Skeletal muscle satellite cell (primary cell): ENCODE data around the gene CTNNA1.

Source experiments
- H3K27me3 ChIP-seq: 2 replicates; pipeline ENCODE4 v1.7.0; 2013; ENCODE audit warnings: low read length; ENCODE audit not compliant: control insufficient read depth, insufficient read depth
- H3K36me3 ChIP-seq: 2 replicates; pipeline ENCODE4 v1.7.0; 2013; ENCODE audit warnings: mild to moderate bottlenecking, control low read depth, low read length; ENCODE audit not compliant: insufficient read depth
- H3K4me1 ChIP-seq: 2 replicates; pipeline ENCODE4 v1.7.0; 2013; ENCODE audit warnings: low read length; ENCODE audit not compliant: control insufficient read depth, insufficient read depth
- H3K4me2 ChIP-seq: 2 replicates; pipeline ENCODE4 v1.7.0; 2013; ENCODE audit warnings: mild to moderate bottlenecking, low read length
- H3K4me3 ChIP-seq: 2 replicates; pipeline ENCODE4 v1.7.0; 2013; ENCODE audit warnings: low read length
- H3K9ac ChIP-seq: 2 replicates; pipeline ENCODE4 v1.7.0; 2013; ENCODE audit warnings: mild to moderate bottlenecking, low read depth, low read length, moderate library complexity
- H3K9me3 ChIP-seq: replicated peaks from 2 replicates; pipeline ENCODE4 v1.7.0; 2013; ENCODE audit warnings: mild to moderate bottlenecking, control low read depth, low read length

CTNNA1 gene

DNA sequence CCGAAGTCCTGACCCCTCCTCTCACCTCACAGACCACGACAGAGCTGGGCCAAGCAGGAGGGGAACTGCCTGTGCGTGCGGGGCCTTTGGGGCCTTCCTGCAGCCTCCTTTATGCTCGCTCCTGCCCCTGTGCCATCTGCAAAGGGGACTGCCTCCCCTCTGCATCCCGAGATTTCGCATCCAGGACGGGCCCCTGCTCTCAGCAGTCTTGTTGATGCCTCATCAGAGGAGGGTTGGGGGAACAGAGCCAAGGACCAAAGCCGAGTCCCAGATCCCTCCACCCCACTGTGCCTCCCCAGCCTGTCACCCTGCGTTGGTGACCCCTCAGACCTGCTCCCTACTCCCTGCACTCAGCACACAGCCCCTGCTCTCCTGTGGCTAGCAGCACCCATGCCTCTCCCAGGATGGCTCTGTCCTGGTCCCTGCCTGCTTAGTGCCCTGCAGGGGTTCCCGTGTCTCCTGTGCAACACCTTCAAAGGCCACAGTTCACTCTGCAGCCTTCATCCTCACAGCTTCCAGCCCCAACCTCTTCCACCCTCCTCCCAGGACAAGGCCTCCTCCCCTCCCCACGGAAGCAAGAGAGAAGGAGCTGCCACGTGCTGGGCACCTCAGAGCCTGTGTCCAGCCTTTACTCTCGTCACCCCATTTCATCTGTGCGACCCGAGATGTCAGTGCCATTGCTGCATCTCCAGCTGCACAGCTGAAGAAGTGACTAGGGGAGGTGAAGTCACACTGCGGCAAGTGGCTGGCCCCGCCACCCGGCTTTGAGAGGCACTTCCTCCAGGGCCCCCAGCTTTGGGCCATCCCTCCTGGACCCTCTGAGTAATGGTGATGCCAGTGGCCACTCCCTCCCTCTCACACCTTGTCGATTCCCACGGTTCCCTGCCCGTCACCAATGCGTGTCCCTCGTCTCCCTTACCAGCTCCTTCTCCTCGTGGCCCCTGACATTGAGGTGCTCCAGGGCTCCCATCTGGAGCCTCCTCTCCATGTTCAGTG lies 184.5 kb downstream of the CTNNA1 start:
- Histone ChIP-seq H3K4me2 (no peak overlapping the region), H3K36me3 (peaks cover 31% of the 10 kb centered on the region), H3K9me3 (no peaks in the 10 kb centered on the region), H3K27me3 (no peaks in the 10 kb centered on the region), H3K9ac (no peak overlapping the region), H3K4me1 (no peaks in the 10 kb centered on the region), H3K4me3 (no peak overlapping the region)

DNA sequence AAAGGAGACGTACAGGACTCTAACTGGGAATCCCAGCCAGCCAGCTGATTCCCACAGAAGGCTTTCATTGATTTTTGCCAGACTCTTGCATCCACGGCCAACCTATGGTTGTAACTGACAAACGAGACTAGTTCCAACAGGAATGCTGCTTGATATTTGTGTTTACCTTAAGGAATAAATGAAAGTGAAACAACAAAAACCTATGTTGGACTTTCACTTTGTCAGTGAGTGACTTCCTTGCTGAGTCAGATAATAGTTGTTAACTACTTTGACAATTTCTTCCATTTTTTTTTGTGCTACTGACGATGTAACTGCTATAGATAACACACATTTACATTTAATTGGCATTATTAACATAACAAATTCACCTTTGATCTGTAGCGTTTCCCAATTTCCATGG lies 185.3 kb downstream of the CTNNA1 start:
- Histone ChIP-seq H3K9me3 (no peaks in the 10 kb centered on the region), H3K4me2 (no peak overlapping the region), H3K4me3 (no peak overlapping the region), H3K4me1 (no peaks in the 10 kb centered on the region), H3K36me3 (peaks cover 23% of the 10 kb centered on the region), H3K9ac (no peak overlapping the region), H3K27me3 (no peaks in the 10 kb centered on the region)

DNA sequence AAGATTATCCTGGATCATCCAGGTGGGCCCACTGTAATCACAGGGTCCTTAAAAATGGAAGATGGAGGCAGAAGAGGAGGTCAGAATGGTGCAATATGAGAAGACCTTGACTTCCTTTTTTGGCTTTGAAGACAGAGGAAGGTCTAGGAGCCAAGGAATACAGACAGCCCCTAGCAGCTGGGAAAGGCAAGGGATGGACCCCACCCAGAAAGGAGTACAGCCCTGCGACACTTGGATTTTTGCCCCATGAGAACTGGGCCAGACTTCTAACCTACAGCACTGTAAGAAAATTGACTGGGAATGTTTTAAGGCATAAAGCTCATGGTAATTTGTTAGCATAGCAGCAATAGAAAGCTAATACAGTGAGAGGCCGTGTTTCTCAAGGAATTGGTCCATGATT lies 188.8 kb downstream of the CTNNA1 start:
- Histone ChIP-seq H3K4me1 (no peaks in the 10 kb centered on the region), H3K36me3 (peaks cover 3% of the 10 kb centered on the region), H3K27me3 (no peaks in the 10 kb centered on the region), H3K4me3 (no peak overlapping the region), H3K9ac (no peak overlapping the region), H3K9me3 (no peaks in the 10 kb centered on the region), H3K4me2 (no peak overlapping the region)

DNA sequence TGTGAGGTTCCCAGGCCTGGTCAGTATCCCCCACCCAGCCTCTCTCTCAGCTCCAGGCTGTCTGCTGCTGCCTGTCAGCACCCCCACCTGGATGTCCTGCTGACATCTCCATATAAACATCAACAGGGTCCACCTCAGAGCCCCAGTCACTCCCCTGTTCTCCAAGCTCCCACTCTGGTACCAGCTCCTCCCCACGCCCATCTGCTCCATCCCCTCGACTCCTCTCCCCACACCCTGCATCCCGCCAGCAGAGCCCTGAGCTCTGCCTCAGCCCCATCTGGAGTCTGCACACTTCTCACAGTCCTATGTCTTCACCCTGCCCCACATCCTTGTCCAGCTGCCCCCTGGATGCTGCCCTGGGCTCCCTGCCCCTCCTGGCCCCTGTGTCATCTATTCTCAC lies 189.6 kb downstream of the CTNNA1 start:
- Histone ChIP-seq H3K9ac (no peak overlapping the region), H3K4me1 (no peaks in the 10 kb centered on the region), H3K4me2 (no peak overlapping the region), H3K36me3 (peaks cover 11% of the 10 kb centered on the region), H3K27me3 (no peaks in the 10 kb centered on the region), H3K4me3 (no peak overlapping the region), H3K9me3 (no peaks in the 10 kb centered on the region)

DNA sequence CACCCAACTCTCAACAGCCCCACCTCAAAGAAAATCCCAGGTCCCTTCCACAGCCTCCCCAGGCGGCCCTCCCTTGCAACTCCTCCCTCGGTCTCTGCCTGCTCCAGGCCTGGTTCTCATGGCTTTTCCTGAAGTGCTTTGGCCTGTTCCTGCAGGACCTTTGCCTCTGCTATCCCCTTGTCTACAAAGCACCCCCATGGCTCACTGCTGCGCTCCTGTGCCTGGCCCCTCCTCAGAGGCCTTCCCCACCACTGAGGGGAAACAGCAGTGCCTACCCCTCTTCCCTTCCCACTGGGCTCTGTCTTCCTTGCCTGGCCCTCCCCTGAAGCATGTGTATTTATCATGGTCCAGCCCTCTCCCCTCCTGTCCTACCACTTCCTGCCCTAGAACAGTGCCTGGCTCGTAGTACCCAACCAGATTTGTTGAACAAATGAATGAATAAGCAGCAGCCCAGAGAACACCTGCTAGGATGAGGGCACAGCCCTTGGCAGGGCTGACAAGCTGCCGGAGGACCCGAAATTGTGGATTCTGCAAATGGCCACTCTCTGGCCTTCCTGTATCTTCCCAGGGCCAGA lies 190.5 kb downstream of the CTNNA1 start:
- H3K36me3 ChIP-seq = peaks cover 12% of the 10 kb centered on the region
- H3K9ac ChIP-seq = no peak overlapping the region
- H3K27me3 ChIP-seq = no peaks in the 10 kb centered on the region
- H3K4me2 ChIP-seq = no peak overlapping the region
- H3K9me3 ChIP-seq = no peaks in the 10 kb centered on the region
- no peak overlapping the region for H3K4me3 ChIP-seq
- no peaks in the 10 kb centered on the region for H3K4me1 ChIP-seq

DNA sequence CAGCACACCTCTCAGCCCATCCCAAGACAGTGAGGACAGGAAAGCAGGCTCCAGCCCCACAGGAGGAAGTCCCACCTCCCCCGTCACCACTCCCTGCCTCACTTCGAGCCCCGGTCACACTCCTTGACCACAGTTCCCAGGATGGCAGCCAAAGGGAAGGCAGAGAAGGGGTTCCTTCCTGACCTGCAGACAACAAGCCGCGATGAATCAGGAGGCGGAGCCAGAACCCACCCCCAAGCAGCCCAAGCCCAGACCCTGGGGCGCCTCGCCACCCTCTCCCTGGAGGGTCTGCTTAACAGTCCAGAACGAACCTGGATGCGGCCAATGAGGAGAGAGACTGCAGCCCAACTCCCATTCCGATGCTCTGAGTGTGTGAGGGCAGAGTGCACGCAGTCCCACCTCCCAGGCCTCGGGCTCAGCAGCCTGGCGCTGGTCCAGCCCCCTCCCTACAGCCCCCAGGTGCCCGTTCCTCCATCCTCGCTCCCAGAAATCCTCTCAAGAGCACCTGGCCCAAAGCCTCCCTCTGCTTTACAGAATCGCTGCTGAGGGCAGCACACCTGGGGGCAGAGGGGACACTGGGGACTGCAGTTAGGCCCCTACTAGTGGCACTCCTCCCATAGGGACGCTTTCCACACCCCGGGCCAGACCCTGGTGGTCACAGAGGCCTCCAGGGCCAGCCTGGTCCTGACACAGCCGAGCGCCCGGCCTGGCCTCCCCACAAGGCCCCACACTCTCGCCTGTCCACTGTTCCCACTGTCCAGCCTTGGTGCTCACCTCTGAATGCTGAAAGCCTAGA lies 191.5 kb downstream of the CTNNA1 start:
- Histone ChIP-seq H3K27me3 (no peaks in the 10 kb centered on the region), H3K9me3 (no peaks in the 10 kb centered on the region), H3K4me3 (no peak overlapping the region), H3K4me2 (no peak overlapping the region), H3K36me3 (peaks cover 14% of the 10 kb centered on the region), H3K4me1 (no peaks in the 10 kb centered on the region), H3K9ac (no peak overlapping the region)

DNA sequence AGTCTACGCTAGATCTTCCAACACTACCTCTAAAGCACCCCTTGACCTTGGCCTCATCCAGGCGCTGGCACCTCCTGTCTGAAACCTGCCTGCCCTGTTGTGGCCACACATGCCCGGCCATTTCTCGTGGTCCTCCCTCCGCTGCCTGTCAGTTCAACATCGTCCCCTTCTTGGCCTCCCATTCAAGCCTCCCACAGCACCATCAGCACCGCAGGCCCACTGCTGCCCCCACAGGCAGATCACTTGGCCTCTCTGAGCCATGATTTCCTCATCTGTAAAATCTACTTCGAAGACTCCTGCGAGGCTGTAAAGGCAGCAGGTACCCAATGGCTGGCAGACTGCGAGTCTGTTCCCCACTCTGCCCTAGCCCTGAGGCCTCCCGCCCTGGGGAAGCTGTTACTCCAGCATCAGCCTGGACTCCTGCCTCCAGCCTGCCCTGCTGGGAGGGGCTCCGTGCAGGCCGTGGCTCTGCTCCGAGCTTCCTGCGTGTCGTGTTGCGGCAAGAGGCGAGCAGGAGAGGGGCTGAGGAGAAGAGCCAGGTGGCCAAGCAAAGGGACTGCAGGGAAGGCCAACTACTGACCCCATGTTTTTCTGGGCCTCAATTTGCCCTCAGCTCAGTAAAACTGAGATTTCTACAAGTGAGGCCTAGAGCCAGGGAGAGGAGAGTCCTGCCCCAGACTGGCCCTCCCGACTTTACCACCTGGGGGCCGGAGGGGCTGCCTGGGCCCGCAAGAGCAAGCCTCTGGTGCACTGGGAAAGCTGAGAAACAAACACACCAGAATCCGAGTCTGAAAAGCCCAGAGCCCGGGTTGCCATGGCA lies 192.4 kb downstream of the CTNNA1 start:
- no peak overlapping the region for H3K4me2 ChIP-seq
- no peak overlapping the region for H3K4me3 ChIP-seq
- H3K36me3 ChIP-seq = peaks cover 14% of the 10 kb centered on the region
- H3K9ac ChIP-seq = no peak overlapping the region
- H3K4me1 ChIP-seq = no peaks in the 10 kb centered on the region
- H3K27me3 ChIP-seq = no peaks in the 10 kb centered on the region
- H3K9me3 ChIP-seq = no peaks in the 10 kb centered on the region

DNA sequence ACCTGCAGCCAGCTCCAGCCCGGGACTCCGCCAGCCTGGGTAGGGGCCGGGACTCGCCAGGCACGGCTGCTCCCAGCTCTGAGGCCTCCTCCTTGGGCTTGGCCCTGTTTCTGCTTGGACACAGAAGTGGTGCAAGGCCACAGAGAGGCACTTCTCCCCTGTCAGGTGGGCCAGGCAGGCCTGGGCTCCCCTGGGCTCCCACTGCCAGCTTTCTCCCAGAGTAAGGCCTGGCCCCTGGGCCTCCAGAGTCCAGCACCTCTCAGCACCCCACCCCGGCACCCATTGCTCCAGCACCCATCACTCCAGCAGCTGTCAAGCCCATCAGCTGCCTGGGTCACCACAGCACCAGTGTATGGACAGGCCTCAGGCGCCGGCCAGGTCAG lies 193.0 kb downstream of the CTNNA1 start:
- no peak overlapping the region for H3K4me2 ChIP-seq
- no peak overlapping the region for H3K9ac ChIP-seq
- H3K36me3 ChIP-seq = peaks cover 11% of the 10 kb centered on the region
- H3K4me1 ChIP-seq = no peaks in the 10 kb centered on the region
- no peaks in the 10 kb centered on the region for H3K9me3 ChIP-seq
- H3K27me3 ChIP-seq = no peaks in the 10 kb centered on the region
- H3K4me3 ChIP-seq = no peak overlapping the region

DNA sequence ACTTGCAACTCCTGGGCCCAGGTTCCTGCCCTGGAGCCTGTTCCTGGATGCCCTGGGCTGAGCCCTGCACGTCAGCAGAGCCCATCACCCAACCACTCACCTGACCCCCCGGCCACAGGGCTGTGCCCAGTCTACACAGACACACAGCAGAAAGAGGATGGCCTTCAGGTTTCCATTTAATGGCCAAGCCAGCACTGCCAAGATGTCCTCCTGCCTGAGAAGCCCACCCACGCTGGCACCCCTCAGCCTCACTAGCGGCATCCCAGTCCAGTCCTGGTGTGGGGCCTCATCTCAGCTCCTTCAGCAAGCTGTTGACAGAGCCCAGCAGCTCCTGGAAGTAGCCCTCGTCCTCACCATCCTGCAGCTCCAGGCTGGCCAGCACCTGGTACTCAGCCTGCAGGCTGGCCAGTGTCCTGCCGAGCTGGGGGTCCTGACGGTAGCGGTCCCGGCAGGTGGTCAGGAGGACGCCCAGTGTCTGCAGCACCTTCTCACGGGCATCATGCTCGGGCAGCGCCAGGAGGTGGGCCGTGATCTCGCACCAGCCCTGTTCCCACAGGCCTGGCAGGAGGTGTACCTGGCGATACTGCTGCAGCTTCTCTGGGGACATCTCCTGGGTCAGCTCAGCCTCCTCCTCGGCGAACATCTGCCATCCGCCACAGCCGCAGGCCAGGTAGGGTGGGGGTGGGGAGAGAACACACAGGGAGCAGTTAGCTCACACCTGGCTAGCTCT lies 193.8 kb downstream of the CTNNA1 start:
- H3K4me1 ChIP-seq = no peaks in the 10 kb centered on the region
- H3K9me3 ChIP-seq = no peaks in the 10 kb centered on the region
- H3K4me2 ChIP-seq = no peak overlapping the region
- no peak overlapping the region for H3K9ac ChIP-seq
- H3K27me3 ChIP-seq = no peaks in the 10 kb centered on the region
- H3K4me3 ChIP-seq = no peak overlapping the region
- H3K36me3 ChIP-seq = peaks cover 11% of the 10 kb centered on the region

DNA sequence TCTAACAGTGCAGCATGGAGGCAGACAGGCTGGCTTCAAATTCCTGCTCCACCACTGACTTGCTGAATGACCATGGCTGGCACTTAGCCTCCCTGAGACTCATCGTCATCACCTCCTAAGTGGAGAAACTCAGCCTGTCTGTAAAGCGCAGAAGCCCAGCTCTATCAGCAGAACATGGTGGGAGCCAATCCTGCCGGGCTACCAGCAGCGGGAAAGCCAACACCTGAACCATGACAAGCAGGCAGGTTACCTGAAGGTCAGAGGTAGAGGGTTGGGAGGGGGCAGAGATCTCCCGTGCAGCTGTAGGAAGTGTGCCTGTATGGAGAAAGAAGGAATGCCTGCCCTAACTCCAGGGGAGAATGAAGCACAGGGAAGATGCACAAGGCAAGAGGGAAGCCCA lies 194.6 kb downstream of the CTNNA1 start:
- H3K27me3 ChIP-seq = no peaks in the 10 kb centered on the region
- peaks cover 6% of the 10 kb centered on the region for H3K4me1 ChIP-seq
- peaks cover 11% of the 10 kb centered on the region for H3K36me3 ChIP-seq
- no peak overlapping the region for H3K4me2 ChIP-seq
- H3K9ac ChIP-seq = no peak overlapping the region
- H3K9me3 ChIP-seq = no peaks in the 10 kb centered on the region
- H3K4me3 ChIP-seq = no peak overlapping the region
